ENCODE data around the gene KRT6A.

Gene KRT6A

GRCh38 chr12:52518574-52519386 lies 25.7 kb upstream of the KRT6A start:
- TF ChIP-seq, protein P1, sequence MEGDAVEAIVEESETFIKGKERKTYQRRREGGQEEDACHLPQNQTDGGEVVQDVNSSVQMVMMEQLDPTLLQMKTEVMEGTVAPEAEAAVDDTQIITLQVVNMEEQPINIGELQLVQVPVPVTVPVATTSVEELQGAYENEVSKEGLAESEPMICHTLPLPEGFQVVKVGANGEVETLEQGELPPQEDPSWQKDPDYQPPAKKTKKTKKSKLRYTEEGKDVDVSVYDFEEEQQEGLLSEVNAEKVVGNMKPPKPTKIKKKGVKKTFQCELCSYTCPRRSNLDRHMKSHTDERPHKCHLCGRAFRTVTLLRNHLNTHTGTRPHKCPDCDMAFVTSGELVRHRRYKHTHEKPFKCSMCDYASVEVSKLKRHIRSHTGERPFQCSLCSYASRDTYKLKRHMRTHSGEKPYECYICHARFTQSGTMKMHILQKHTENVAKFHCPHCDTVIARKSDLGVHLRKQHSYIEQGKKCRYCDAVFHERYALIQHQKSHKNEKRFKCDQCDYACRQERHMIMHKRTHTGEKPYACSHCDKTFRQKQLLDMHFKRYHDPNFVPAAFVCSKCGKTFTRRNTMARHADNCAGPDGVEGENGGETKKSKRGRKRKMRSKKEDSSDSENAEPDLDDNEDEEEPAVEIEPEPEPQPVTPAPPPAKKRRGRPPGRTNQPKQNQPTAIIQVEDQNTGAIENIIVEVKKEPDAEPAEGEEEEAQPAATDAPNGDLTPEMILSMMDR (IDR thresholded peaks at IDR 0.05; ENCODE audit: low read depth, low read length), result no peak
- Histone ChIP-seq H3K4me3 (ENCODE audit: low read depth, low read length) (no peak overlapping the region), H3K36me3 (no peaks in the 10 kb centered on the region), H3K9me3 (no peaks in the 10 kb centered on the region), H3K4me1 (no peaks in the 10 kb centered on the region), H3K27me3 (peaks cover 28% of the 10 kb centered on the region)
- DNase-seq, result no peak

GRCh38 chr12:52517888-52518287 lies 24.8 kb upstream of the KRT6A start:
- Histone ChIP-seq H3K36me3 (no peaks in the 10 kb centered on the region), H3K4me3 (ENCODE audit: low read depth, low read length) (no peak overlapping the region), H3K4me1 (no peaks in the 10 kb centered on the region), H3K27me3 (peaks cover 34% of the 10 kb centered on the region), H3K9me3 (no peaks in the 10 kb centered on the region)
- TF ChIP-seq, protein P1 (IDR thresholded peaks at IDR 0.05; ENCODE audit: low read depth, low read length), result no peak
- DNase-seq, result no peak

GRCh38 chr12:52517005-52517835 lies 24.2 kb upstream of the KRT6A start:
- Histone ChIP-seq H3K9me3 (no peaks in the 10 kb centered on the region), H3K27me3 (peaks cover 32% of the 10 kb centered on the region), H3K36me3 (no peaks in the 10 kb centered on the region), H3K4me3 (ENCODE audit: low read depth, low read length) (no peak overlapping the region), H3K4me1 (no peaks in the 10 kb centered on the region)
- TF ChIP-seq, protein P1 (IDR thresholded peaks at IDR 0.05; ENCODE audit: low read depth, low read length), result no peak
- DNase-seq, result no peak

DNA sequence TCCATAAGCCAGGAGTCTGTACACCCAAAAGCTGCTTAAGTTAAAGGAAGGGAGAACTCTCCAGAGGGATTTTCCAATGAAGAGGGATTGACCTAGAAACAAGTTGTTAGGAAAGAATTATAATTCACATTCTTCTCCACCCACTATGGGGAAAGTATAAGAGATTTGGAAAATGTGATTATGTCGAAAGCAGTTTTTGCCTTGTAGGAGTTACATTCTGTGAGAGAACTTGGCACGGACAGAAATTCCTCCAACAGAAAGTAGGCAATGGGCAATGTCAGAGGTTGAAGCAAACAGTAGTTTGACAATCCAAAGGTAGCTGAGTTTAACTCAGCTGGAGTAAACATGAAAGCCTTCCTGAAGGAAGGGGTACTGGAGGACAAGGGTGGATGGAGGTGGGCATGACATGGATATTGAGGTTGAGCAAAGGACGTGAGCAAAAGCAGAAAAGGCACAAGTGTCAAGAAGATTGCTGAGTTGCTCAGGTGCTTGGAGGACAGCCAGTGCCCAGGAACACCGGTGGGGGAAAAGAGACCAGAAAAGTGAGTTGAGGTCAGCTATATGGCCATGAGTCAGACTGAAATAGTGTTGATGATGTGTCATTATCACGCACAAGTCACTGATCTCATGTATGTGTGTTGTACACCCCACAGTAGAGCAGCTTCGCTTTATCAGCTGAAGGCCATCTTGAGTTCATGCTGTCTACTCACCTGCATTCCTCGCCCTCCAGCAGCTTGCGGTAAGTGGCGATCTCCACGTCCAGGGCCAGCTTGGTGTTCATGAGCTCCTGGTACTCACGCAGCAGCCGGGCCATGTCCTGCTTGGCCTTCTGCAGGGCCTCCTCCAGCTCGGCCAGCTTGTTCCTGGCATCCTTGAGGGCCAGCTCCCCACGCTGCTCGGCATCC lies 23.1 kb upstream of the KRT6A start:
- no peak for DNase-seq

DNA sequence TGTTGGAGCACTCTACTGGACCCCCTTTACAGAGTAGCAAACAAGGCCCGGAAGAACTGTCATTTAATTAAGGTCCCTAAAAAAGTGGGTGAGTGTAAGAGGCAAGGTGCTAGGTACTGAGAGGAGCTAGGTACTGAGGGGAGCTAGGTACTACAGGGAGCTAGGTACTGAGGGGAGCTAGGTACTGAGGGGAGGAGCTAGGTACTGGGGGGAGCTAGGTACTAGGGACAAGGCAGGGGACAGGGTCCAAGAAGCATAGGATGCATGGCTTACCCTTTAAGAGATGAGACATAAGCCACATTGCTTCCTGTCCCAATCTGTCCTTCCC lies 22.2 kb upstream of the KRT6A start:
- Histone ChIP-seq H3K9me3 (no peaks in the 10 kb centered on the region), H3K27me3 (peaks cover 16% of the 10 kb centered on the region), H3K4me1 (no peaks in the 10 kb centered on the region), H3K36me3 (no peaks in the 10 kb centered on the region), H3K4me3 (ENCODE audit: low read depth, low read length) (no peak overlapping the region)
- TF ChIP-seq, protein P1 (IDR thresholded peaks at IDR 0.05; ENCODE audit: low read depth, low read length), result no peak
- DNase-seq, result no peak

More for the DNA sequence above, 23.1 kb upstream of the KRT6A start:
- no peaks in the 10 kb centered on the region for H3K4me1 ChIP-seq
- no peak overlapping the region for H3K4me3 ChIP-seq (ENCODE audit: low read depth, low read length)
- no peaks in the 10 kb centered on the region for H3K36me3 ChIP-seq
- TF ChIP-seq, protein P1 (IDR thresholded peaks at IDR 0.05; ENCODE audit: low read depth, low read length), result no peak
- H3K9me3 ChIP-seq, result no peaks in the 10 kb centered on the region
- peaks cover 22% of the 10 kb centered on the region for H3K27me3 ChIP-seq
